Panc1 (cell line): ENCODE results near the gene RPL38. TPM values are rescaled to one million over a fixed set of nuclear protein-coding genes. Genes with fewer than 3 reads are reported as not detected.

ENCODE experiments used
- ATAC-seq: fragments of 200-7000 bp; cut with Tn5 transposase; 2 replicates; pipeline ENCODE4 v1.9.1; 2020; ENCODE audit warnings: mild to moderate bottlenecking, moderate library complexity
- BruUV-seq: library from RNA; stranded (reverse); fragments of 400-500 nt; replicated peaks from 2 replicates; lab custom pipeline; 2021; lab: Mats Ljungman, UMichigan
- CTCF ChIA-PET: fragments of 300-600 bp; sonication (Branson Sonifier 250); formaldehyde crosslinking; loops from one replicate; lab custom pipeline; 2022; ENCODE audit warnings: antibody characterized with exemption; lab: Charles Lee
- POLR2A ChIA-PET: fragments of 300-600 bp; sonication (Branson Sonifier 250); formaldehyde crosslinking; loops from one replicate; lab custom pipeline; 2022; ENCODE audit warnings: antibody characterized with exemption; lab: Charles Lee
- DNase-seq: peaks from one replicate; pipeline ENCODE4 v3.0.0-alpha.2; 2010; ENCODE audit warnings: low read depth, low spot score
- H3K27ac ChIP-seq: 2 replicates; pipeline ENCODE4 v1.5.1; 2011; ENCODE audit warnings: mild to moderate bottlenecking, low read length, inconsistent platforms
- H3K27me3 ChIP-seq: fragments of 200-500 bp; sonication (Bioruptor generic); 2 replicates; pipeline ENCODE4 v1.6.0; 2014; ENCODE audit warnings: low read length, inconsistent platforms; ENCODE audit not compliant: control insufficient read depth, insufficient read depth
- H3K36me3 ChIP-seq: fragments of 200-500 bp; sonication (Bioruptor generic); 2 replicates; pipeline ENCODE4 v1.5.1; 2014; ENCODE audit warnings: inconsistent platforms, mild to moderate bottlenecking, low read length, moderate library complexity; ENCODE audit not compliant: control insufficient read depth, insufficient read depth
- H3K4me1 ChIP-seq: 2 replicates; pipeline ENCODE4 v1.5.1; 2011; ENCODE audit warnings: inconsistent platforms, mild to moderate bottlenecking, low read length, moderate library complexity; ENCODE audit not compliant: control insufficient read depth, insufficient read depth
- H3K4me3 ChIP-seq, 2 experiments: 2 replicates each; pipeline ENCODE4 v1.5.1; 2011 to 2012; ENCODE audit warnings: low read depth in 2 of 2, low read length in 2 of 2, mild to moderate bottlenecking in 2 of 2, inconsistent platforms in 1 of 2, moderate library complexity in 1 of 2
- H3K9me3 ChIP-seq: fragments of 200-500 bp; sonication (Bioruptor generic); 2 replicates; pipeline ENCODE4 v1.5.1; 2014; ENCODE audit warnings: low read depth, mild to moderate bottlenecking, inconsistent platforms, low read length, moderate library complexity; ENCODE audit not compliant: control insufficient read depth, insufficient read depth
- POLR2AphosphoS5 ChIP-seq: IDR thresholded peaks from 2 replicates; pipeline ENCODE4 v1.6.1; 2012; ENCODE audit warnings: mild to moderate bottlenecking, low read depth, low read length, moderate library complexity
- REST ChIP-seq, 2 experiments: IDR thresholded peaks; 2 replicates each; pipeline ENCODE4 v1.6.1; 2011 to 2012; ENCODE audit warnings: low read depth in 2 of 2, control low read depth in 1 of 2, low read length in 1 of 2, mild to moderate bottlenecking in 1 of 2, moderate library complexity in 1 of 2; ENCODE audit not compliant: insufficient read depth in 1 of 2
- SIN3A ChIP-seq: IDR thresholded peaks from 2 replicates; pipeline ENCODE4 v1.6.1; 2012; ENCODE audit warnings: low read depth, mild to moderate bottlenecking, low read length, moderate library complexity, borderline replicate concordance; ENCODE audit not compliant: insufficient read depth
- TCF7L2 ChIP-seq: IDR thresholded peaks from 2 replicates; pipeline ENCODE4 v1.6.1; 2011; ENCODE audit warnings: mild to moderate bottlenecking, low read depth, low read length, inconsistent platforms
- in situ Hi-C: cut with HindIII; loops from 2 replicates; pipeline ENCODE4 v1.10.0; 2016; ENCODE audit warnings: low sequenced_read_pairs, low pct_unique_long_range_greater_than_20kb
- intact Hi-C: fragments of 100-400 bp; cut with micrococcal nuclease; formaldehyde crosslinking; loops from one replicate; pipeline ENCODE4 v1.10.0; 2022; ENCODE audit not compliant: unreplicated experiment
- total RNA-seq: library from RNA; stranded (reverse); gene quantifications from one replicate; pipeline ENCODE4 v1.2.1, GENCODE V29; 2021; ENCODE audit not compliant: unreplicated experiment
- TF ChIP-seq, protein P1 (sequence below): fragments of 450-650 bp; IDR thresholded peaks from 2 replicates; pipeline ENCODE4 v1.5.1; 2017; ENCODE audit warnings: mild to moderate bottlenecking

The RPL38 gene
- total RNA-seq, 1 experiment from 2014 or later: 968 TPM

GRCh38 chr17:74170924-74171323 is 32.6 kb upstream of the RPL38 start:
- Histone ChIP-seq H3K4me1 (no peaks in the 10 kb centered on the region), H3K27me3 (peaks cover 35% of the 10 kb centered on the region), H3K27ac (no peak overlapping the region), H3K9me3 (no peaks in the 10 kb centered on the region), H3K36me3 (no peaks in the 10 kb centered on the region), H3K4me3 (no peak overlapping the region)
- CTCF ChIA-PET: no interaction called here
- in situ Hi-C loops: no loop called here
- intact Hi-C loops: no loop called here
- no peak for TF ChIP-seq TCF7L2
- TF ChIP-seq, protein P1, sequence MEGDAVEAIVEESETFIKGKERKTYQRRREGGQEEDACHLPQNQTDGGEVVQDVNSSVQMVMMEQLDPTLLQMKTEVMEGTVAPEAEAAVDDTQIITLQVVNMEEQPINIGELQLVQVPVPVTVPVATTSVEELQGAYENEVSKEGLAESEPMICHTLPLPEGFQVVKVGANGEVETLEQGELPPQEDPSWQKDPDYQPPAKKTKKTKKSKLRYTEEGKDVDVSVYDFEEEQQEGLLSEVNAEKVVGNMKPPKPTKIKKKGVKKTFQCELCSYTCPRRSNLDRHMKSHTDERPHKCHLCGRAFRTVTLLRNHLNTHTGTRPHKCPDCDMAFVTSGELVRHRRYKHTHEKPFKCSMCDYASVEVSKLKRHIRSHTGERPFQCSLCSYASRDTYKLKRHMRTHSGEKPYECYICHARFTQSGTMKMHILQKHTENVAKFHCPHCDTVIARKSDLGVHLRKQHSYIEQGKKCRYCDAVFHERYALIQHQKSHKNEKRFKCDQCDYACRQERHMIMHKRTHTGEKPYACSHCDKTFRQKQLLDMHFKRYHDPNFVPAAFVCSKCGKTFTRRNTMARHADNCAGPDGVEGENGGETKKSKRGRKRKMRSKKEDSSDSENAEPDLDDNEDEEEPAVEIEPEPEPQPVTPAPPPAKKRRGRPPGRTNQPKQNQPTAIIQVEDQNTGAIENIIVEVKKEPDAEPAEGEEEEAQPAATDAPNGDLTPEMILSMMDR: no peak
- TF ChIP-seq SIN3A: no peak
- no peak for TF ChIP-seq REST (IDR thresholded peaks at IDR 0.05; ENCODE audit: insufficient read depth in 1 of 2, low read depth in 2 of 2, low read length in 1 of 2)
- no peak for TF ChIP-seq POLR2AphosphoS5
- POLR2A ChIA-PET: no interaction called here
- DNase-seq (no peak), ATAC-seq (no peak)
- no TSS peak for BruUV-seq

GRCh38 chr17:74172700-74173099 is 30.8 kb upstream of the RPL38 start:
- H3K27me3 ChIP-seq: peaks cover 23% of the 10 kb centered on the region
- ATAC-seq (no peak), DNase-seq (no peak)
- no peaks in the 10 kb centered on the region for H3K9me3 ChIP-seq
- no peaks in the 10 kb centered on the region for H3K36me3 ChIP-seq
- POLR2A ChIA-PET: no interaction called here
- BruUV-seq: no TSS peak
- no peak for TF ChIP-seq POLR2AphosphoS5
- no peak for TF ChIP-seq SIN3A
- TF ChIP-seq TCF7L2: no peak
- TF ChIP-seq, protein P1: no peak
- CTCF ChIA-PET: interaction anchor here (1.0 kb wide), 1 partner anchor 83 kb away, joined by 3 read pairs; no protein-coding TSS in a partner anchor
- H3K4me3 ChIP-seq: no peak overlapping the region
- intact Hi-C loops: no loop called here
- no peaks in the 10 kb centered on the region for H3K4me1 ChIP-seq
- no peak overlapping the region for H3K27ac ChIP-seq
- in situ Hi-C loops: no loop called here
